Small intestine (tissue), 4 donors: Measurements from ENCODE around the gene BMP10. TPM values are rescaled to one million over a fixed set of nuclear protein-coding genes. Genes with fewer than 3 reads are reported as not detected.

Experiments
- polyA plus RNA-seq, 4 donors: library from polyadenylated mRNA; stranded (reverse) in 3 of 4; unstranded in 1 of 4; fragments of 200-250 nt in 3 of 4; fragments of 120-200 nt in 1 of 4; gene quantifications; one replicate each; pipeline versions ENCODE4 v1.2.1 to v1.2.3, GENCODE V29; 2013
- donor health status: healthy with polysubstance abuse.
- donor health status: Bipolar disorder and iron deficiency.
- donor health status: healthy.

BMP10 gene
- polyA plus RNA-seq, 4 donors: not detected

Other genes with a start within 250 kb of the BMP10 start
- gene PROKR1, start 227.8 kb downstream of the BMP10 start, polyA plus RNA-seq: under 1 TPM in 2 of 4 donors, not detected in 2; 0.13 to 0.15 TPM
- 1 to 10 TPM; 1.8 to 7.6 (median 3.1) TPM for gene ARHGAP25, start 136.6 kb downstream of the BMP10 start, polyA plus RNA-seq
- gene GKN2, start 81.5 kb upstream of the BMP10 start, polyA plus RNA-seq: under 1 TPM in 1 of 4 donors, not detected in 3; 0.30 TPM
- 1 to 10 TPM in 1 of 4 donors, under 1 TPM in 1, not detected in 2; 0.12 to 1.9 TPM for gene GKN1, start 103.2 kb upstream of the BMP10 start, polyA plus RNA-seq
- 10 to 100 TPM in 1 of 4 donors, 1 to 10 TPM in 2, under 1 TPM in 1; 0.22 to 13.0 (median 7.2) TPM for gene ANTXR1, start 141.8 kb upstream of the BMP10 start, polyA plus RNA-seq